ENCODE results near the gene CAMK1D.
"Not testable (repeated sequence)": the region's sequence is repeated elsewhere in the genome, so short reads cannot be mapped to it uniquely, and the experiment has no call there.

CAMK1D gene

DNA sequence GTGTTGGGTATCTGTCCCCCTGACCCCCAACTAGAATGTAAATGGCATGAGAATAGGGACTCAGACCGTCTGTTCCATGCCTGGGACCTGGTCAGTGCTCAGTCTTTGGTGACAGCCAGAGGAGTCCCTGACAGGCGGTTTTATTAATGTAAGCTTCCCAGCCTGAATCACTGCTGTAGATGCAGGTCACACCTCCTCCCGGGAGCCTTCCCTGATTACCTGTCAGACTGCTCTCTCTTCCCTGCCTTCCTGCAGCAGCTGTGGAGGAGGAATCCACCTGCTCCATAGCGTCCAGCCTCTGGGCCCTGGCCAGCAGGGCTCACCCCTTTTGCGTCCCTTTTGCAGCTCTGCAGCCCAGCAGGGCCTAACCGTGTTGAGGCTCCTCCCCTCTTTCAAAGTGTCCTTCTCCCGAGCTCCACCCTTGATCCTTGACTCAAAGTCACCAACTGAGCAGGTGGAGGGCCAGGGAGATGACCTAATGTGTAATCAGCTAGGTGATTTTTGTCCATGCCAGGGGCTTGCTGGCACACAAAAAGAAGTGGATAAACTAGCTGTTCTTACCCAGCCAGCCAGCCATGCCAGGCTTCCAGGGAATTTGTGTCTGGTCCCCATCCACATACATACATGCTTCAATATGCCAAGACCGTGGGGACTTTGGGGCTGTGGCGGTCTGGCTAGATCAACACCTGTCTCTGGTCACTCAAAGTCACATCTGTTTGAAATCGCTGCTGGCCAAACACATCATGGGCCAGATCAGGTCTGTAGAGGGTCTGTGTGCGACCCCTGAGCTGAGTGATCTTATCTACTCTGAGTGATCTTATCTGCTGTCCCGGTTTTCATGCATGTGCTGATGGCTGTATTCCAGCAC is 457.1 kb downstream of the CAMK1D start:
- no peak overlapping the region for H2AFZ ChIP-seq (ENCODE audit: low read length, unreplicated experiment)

DNA sequence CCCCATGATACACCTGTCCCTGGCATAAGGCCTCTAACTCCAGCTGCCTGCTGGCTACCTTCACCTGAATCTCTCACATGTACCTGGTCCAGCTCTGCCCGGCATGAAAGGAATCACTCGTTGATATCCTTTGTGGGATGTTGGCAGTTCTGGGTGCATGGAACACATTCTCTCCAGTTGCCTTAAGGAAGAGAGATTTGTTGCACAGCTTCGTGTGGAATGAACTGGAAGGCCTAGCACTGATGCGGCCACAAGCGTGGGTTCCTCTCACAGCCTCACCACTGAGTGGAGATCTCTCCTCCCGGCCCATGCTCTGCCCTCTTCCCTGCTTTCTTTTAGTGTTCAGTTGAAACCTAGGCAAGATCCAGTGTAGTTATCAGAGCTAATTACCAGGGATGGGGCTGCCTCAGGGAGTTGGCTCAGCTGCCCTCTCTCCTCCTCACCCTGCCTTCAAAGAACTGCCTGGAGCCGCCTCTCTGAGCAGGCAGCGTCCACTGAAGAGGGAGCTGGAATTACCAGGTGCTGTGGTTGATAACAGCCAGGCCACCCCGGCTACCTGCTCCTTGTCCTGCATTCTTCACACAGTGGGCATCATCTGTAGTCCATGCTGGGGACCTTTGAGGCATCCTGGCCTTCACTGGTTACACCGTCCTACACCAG is 457.9 kb downstream of the CAMK1D start:
- H3K27me3 ChIP-seq (ENCODE audit: insufficient read depth, low read length), result no peaks in the 10 kb centered on the region
- H3K27ac ChIP-seq (ENCODE audit: low read depth, low read length), result no peak overlapping the region
- no peak overlapping the region for H3K4me3 ChIP-seq (ENCODE audit: low read depth, low read length)
- no peak overlapping the region for H2AFZ ChIP-seq (ENCODE audit: low read length, unreplicated experiment)
- no peaks in the 10 kb centered on the region for H3K79me2 ChIP-seq (ENCODE audit: control insufficient read depth, insufficient read depth, low read length, unreplicated experiment)
- H3K36me3 ChIP-seq (ENCODE audit: insufficient read depth, low read length), result no peaks in the 10 kb centered on the region
- no peaks in the 10 kb centered on the region for H3K4me1 ChIP-seq (ENCODE audit: control insufficient read depth, insufficient read depth, low read length, unreplicated experiment)

More for the DNA sequence above, 457.1 kb downstream of the CAMK1D start:
- Histone ChIP-seq H3K4me1 (ENCODE audit: control insufficient read depth, insufficient read depth, low read length, unreplicated experiment) (no peaks in the 10 kb centered on the region), H3K36me3 (ENCODE audit: insufficient read depth, low read length) (no peaks in the 10 kb centered on the region), H3K4me3 (ENCODE audit: low read depth, low read length) (no peak overlapping the region), H3K27ac (ENCODE audit: low read depth, low read length) (no peak overlapping the region), H3K79me2 (ENCODE audit: control insufficient read depth, insufficient read depth, low read length, unreplicated experiment) (no peaks in the 10 kb centered on the region), H3K27me3 (ENCODE audit: insufficient read depth, low read length) (no peaks in the 10 kb centered on the region)

DNA sequence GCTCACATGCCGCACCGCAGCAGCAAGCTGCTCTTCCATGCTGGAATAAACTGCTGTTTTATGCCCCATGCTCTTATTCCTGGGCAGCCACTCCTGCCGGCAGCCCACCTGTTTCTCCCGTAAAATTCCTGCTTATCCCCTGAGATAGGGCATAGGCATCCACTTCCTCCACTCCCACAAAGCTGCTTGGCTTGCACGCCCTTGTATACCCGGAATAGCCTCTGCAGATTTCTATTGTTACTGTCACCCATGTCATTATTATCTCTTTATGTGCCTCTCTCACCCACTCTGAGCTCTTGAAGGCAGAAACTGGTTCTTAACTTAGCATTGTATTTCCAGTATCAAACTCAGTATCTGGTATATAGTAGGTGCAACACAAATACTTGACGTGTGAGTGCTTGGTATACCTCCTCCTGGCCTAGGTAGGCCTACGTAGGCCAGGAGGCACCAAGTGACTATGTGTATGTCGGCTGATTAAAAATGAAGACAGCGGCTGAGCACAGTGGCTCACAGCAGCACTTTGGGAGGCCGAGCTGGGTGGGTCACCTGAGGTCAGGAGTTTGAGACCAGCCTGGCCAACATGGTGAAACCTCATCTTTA is 458.8 kb downstream of the CAMK1D start:
- no peaks in the 10 kb centered on the region for H3K4me1 ChIP-seq (ENCODE audit: control insufficient read depth, insufficient read depth, low read length, unreplicated experiment)
- no peak overlapping the region for H3K4me3 ChIP-seq (ENCODE audit: low read depth, low read length)
- no peaks in the 10 kb centered on the region for H3K79me2 ChIP-seq (ENCODE audit: control insufficient read depth, insufficient read depth, low read length, unreplicated experiment)
- H3K27ac ChIP-seq (ENCODE audit: low read depth, low read length), result no peak overlapping the region
- no peak overlapping the region for H2AFZ ChIP-seq (ENCODE audit: low read length, unreplicated experiment)
- H3K27me3 ChIP-seq (ENCODE audit: insufficient read depth, low read length), result no peaks in the 10 kb centered on the region
- H3K36me3 ChIP-seq (ENCODE audit: insufficient read depth, low read length), result no peaks in the 10 kb centered on the region

DNA sequence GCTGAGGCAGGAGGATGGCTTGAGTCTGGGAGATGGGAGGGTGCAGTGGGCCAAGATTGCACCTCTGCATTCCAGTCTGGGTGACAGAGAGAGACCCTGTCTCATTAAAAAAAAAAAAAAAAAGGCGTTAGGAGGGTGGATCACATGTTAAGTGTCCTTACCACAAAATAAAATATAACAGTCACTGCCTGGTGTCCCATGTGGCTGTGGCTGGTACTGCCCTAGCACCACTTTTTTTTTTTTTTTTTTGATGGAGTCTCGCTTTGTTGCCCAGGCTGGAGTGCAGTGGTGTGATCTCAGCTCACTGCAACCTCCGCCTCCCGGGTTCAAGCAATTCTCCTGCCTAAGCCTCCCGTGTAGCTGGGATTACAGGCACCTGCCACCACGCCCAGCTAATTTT is 460.7 kb downstream of the CAMK1D start:
- H3K36me3 ChIP-seq (ENCODE audit: insufficient read depth, low read length); H3K27ac ChIP-seq (ENCODE audit: low read depth, low read length); H3K4me1 ChIP-seq (ENCODE audit: control insufficient read depth, insufficient read depth, low read length, unreplicated experiment): not testable (repeated sequence)

DNA sequence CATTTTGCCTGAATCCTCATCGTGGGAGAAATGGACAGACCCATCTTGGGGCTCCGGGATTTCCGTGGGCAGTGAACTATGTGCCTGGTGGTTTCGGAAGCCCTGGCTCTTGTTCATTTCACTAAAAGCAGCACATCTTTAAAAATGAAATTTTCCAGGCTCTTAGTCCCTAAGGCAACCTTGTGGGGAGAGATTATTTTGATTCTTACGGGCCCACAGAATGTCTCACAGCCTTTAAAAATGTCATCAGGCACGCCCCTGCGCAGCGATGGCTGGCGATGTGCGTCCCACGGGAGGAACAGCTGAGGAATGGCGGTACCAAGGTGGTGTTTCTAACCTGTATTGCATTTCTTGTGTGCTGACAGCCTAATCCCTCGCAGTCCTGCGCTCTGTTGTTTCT is 462.5 kb downstream of the CAMK1D start:
- no peaks in the 10 kb centered on the region for H3K4me1 ChIP-seq (ENCODE audit: control insufficient read depth, insufficient read depth, low read length, unreplicated experiment)
- H3K27ac ChIP-seq (ENCODE audit: low read depth, low read length), result no peak overlapping the region
- no peak overlapping the region for H2AFZ ChIP-seq (ENCODE audit: low read length, unreplicated experiment)
- no peaks in the 10 kb centered on the region for H3K79me2 ChIP-seq (ENCODE audit: control insufficient read depth, insufficient read depth, low read length, unreplicated experiment)
- H3K27me3 ChIP-seq (ENCODE audit: insufficient read depth, low read length), result no peaks in the 10 kb centered on the region
- 0 out of 2 replicates have a peak, but pooled peaks cover 4% of the 10 kb centered on the region for H3K36me3 ChIP-seq (ENCODE audit: insufficient read depth, low read length)
- no peak overlapping the region for H3K4me3 ChIP-seq (ENCODE audit: low read depth, low read length)

More for the DNA sequence above, 460.7 kb downstream of the CAMK1D start:
- H3K4me3 ChIP-seq (ENCODE audit: low read depth, low read length); H3K79me2 ChIP-seq (ENCODE audit: control insufficient read depth, insufficient read depth, low read length, unreplicated experiment); H3K27me3 ChIP-seq (ENCODE audit: insufficient read depth, low read length); H2AFZ ChIP-seq (ENCODE audit: low read length, unreplicated experiment): not testable (repeated sequence)

DNA sequence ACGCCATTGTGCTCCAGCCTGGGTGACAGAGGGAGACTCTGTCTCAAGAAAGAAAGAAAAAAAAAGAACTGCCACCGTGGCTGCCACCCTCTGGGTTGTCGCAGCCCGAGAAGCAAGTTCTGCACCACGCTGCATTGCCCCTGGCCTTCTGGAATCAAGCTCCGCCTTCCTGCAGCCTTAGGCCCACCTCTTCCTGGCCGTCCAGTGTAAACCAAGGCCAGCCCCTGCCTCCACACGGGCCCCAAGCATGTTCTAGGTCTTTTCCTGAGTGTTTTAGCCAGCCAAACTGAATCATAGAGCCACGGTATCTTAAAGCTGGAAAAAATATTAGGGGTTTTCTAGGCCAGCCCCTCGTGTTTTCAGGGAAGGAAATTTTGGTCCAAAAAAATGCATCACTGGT is 463.2 kb downstream of the CAMK1D start:
- no peak overlapping the region for H3K27ac ChIP-seq (ENCODE audit: low read depth, low read length)
- H3K4me1 ChIP-seq (ENCODE audit: control insufficient read depth, insufficient read depth, low read length, unreplicated experiment), result no peaks in the 10 kb centered on the region
- no peak overlapping the region for H2AFZ ChIP-seq (ENCODE audit: low read length, unreplicated experiment)
- H3K79me2 ChIP-seq (ENCODE audit: control insufficient read depth, insufficient read depth, low read length, unreplicated experiment), result no peaks in the 10 kb centered on the region
- no peak overlapping the region for H3K4me3 ChIP-seq (ENCODE audit: low read depth, low read length)
- 0 out of 2 replicates have a peak, but pooled peaks cover 4% of the 10 kb centered on the region for H3K36me3 ChIP-seq (ENCODE audit: insufficient read depth, low read length)
- no peaks in the 10 kb centered on the region for H3K27me3 ChIP-seq (ENCODE audit: insufficient read depth, low read length)

DNA sequence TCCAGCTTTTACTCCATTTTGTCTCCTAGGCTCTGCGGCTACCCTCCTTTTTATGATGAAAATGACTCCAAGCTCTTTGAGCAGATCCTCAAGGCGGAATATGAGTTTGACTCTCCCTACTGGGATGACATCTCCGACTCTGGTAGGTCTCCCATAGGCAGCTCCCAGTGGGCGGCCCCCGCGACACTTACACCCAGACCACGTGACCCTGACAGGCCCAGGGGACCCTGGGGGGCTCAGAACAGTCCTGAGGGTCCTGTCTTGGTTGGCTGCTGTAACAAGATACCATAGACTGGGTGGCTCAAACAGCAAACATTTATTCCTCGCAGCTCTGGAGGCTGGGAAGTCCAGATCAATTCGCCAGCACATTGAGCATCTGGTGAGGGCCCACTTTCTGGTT is 464.8 kb downstream of the CAMK1D start:
- H3K27me3 ChIP-seq (ENCODE audit: insufficient read depth, low read length), result no peaks in the 10 kb centered on the region
- no peak overlapping the region for H3K27ac ChIP-seq (ENCODE audit: low read depth, low read length)
- 0 out of 2 replicates have a peak, but pooled peaks cover 4% of the 10 kb centered on the region for H3K36me3 ChIP-seq (ENCODE audit: insufficient read depth, low read length)
- H3K4me3 ChIP-seq (ENCODE audit: low read depth, low read length), result no peak overlapping the region
- no peaks in the 10 kb centered on the region for H3K79me2 ChIP-seq (ENCODE audit: control insufficient read depth, insufficient read depth, low read length, unreplicated experiment)
- H2AFZ ChIP-seq (ENCODE audit: low read length, unreplicated experiment), result no peak overlapping the region
- no peaks in the 10 kb centered on the region for H3K4me1 ChIP-seq (ENCODE audit: control insufficient read depth, insufficient read depth, low read length, unreplicated experiment)

DNA sequence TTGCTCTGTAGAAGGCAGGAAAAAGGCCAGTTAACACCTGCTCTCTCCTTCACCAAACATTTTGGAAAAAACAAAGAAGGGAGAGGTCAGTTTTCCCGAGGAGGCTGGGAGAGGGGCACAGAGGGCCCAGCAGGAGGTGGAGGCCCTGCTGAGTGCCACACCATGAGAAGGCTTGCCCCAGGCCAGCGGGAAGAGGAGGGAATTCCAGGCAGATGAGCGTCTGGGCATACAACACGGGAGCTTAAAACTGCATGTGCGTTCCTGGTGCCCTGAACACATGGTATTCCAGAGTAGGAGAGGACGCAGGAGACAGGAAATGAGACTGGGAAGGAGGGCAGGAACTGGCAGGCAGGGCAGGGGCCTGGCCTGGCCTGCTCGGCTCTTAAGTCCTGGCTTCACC is 469.7 kb downstream of the CAMK1D start:
- H3K4me3 ChIP-seq (ENCODE audit: low read depth, low read length), result no peak overlapping the region
- no peaks in the 10 kb centered on the region for H3K4me1 ChIP-seq (ENCODE audit: control insufficient read depth, insufficient read depth, low read length, unreplicated experiment)
- no peaks in the 10 kb centered on the region for H3K27me3 ChIP-seq (ENCODE audit: insufficient read depth, low read length)
- H2AFZ ChIP-seq (ENCODE audit: low read length, unreplicated experiment), result no peak overlapping the region
- no peaks in the 10 kb centered on the region for H3K79me2 ChIP-seq (ENCODE audit: control insufficient read depth, insufficient read depth, low read length, unreplicated experiment)
- H3K27ac ChIP-seq (ENCODE audit: low read depth, low read length), result no peak overlapping the region
- H3K36me3 ChIP-seq (ENCODE audit: insufficient read depth, low read length), result 0 out of 2 replicates have a peak, but pooled peaks cover 4% of the 10 kb centered on the region

DNA sequence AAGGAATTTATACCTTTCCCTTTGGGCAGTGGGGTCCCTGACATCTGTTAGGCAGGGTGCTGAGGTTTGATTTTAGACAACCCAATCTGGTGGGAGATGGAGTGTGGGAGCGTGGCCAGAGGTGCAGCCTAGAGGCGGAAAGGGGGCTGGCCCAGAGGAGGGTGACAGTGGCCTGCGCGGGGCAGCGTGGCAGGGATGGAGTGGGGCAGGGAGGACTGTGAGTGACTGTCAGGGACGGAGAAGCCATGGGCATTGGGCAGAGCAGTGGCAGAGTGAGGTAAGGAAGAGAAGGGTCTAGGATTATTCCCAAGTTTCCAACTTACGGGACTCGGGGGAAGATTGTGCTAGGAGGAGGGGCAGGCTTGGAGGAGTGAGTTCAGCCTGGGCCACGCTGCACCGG is 470.3 kb downstream of the CAMK1D start:
- Histone ChIP-seq H3K36me3 (ENCODE audit: insufficient read depth, low read length) (0 out of 2 replicates have a peak, but pooled peaks cover 3% of the 10 kb centered on the region), H3K79me2 (ENCODE audit: control insufficient read depth, insufficient read depth, low read length, unreplicated experiment) (no peaks in the 10 kb centered on the region), H3K27me3 (ENCODE audit: insufficient read depth, low read length) (no peaks in the 10 kb centered on the region), H3K4me3 (ENCODE audit: low read depth, low read length) (no peak overlapping the region), H3K27ac (ENCODE audit: low read depth, low read length) (no peak overlapping the region), H2AFZ (ENCODE audit: low read length, unreplicated experiment) (no peak overlapping the region), H3K4me1 (ENCODE audit: control insufficient read depth, insufficient read depth, low read length, unreplicated experiment) (no peaks in the 10 kb centered on the region)

DNA sequence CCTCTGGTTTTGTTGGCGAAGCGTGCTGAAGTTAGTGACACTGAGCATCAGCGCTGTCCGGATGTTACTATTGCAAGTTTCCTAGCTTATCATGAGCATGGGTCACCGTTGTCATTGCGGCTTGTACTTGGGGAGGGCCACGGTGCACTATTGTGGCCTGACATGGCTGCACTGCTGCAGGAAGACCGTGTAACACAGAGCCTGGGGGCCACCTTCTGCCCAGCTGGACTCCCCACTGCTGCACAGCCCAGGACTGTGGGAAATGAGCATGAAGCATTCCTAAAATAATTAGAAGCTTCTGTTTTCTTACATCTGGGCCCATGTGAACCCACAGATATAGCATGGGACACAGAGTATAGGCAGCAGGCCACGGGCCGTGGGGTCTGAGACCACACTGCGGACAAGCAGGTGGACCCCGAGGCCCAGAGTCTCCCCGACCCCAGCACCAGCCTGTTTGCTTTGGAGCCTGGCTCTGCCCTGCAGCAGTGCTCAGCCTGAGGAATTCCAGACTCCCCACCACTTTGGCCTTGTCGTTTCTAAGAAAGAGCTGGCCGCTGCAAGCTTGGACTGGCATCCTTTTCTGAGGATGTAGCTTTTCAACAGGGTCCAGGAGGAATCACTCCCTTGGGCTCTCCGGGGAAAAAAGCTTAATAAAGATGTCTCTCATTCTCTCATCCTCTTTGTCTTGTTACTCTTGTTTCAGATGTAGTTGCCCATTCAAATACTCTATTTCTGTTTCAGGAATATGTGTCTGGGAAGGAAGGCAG is 473.0 kb downstream of the CAMK1D start:
- no peaks in the 10 kb centered on the region for H3K4me1 ChIP-seq (ENCODE audit: control insufficient read depth, insufficient read depth, low read length, unreplicated experiment)

More for the DNA sequence above, 473.0 kb downstream of the CAMK1D start:
- Histone ChIP-seq H3K36me3 (ENCODE audit: insufficient read depth, low read length) (no peaks in the 10 kb centered on the region), H3K79me2 (ENCODE audit: control insufficient read depth, insufficient read depth, low read length, unreplicated experiment) (no peaks in the 10 kb centered on the region), H2AFZ (ENCODE audit: low read length, unreplicated experiment) (no peak overlapping the region), H3K27me3 (ENCODE audit: insufficient read depth, low read length) (no peaks in the 10 kb centered on the region), H3K27ac (ENCODE audit: low read depth, low read length) (no peak overlapping the region), H3K4me3 (ENCODE audit: low read depth, low read length) (no peak overlapping the region)

Data from ACC112 (cell line).